HG02973 (cell line): ENCODE data around the gene SLC6A11.

Experiments
- ATAC-seq: cut with Tn5 transposase; IDR thresholded peaks from one replicate; pipeline ENCODE4 v1.9.1; 2021; ENCODE audit warnings: moderate library complexity; ENCODE audit not compliant: unreplicated experiment

SLC6A11 gene

DNA sequence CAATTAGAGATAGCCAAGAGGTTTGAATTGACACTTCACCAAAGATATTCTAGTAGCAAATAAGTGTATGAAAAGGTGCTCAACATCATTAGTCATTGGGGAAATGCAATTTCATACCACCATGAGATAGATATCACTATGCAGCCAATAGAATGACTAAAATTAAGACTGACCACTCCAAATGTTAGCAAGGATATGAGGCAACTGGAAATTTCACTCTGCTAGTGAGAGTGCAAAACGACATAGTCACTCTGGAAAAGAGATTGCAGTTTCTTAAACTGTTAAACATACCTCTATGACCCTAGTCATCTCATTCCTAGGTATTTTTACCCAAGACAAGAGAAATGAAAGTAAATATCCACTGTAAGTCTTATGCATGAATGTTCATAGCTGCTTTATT lies 27.6 kb upstream of the SLC6A11 start:
- no peak for ATAC-seq

DNA sequence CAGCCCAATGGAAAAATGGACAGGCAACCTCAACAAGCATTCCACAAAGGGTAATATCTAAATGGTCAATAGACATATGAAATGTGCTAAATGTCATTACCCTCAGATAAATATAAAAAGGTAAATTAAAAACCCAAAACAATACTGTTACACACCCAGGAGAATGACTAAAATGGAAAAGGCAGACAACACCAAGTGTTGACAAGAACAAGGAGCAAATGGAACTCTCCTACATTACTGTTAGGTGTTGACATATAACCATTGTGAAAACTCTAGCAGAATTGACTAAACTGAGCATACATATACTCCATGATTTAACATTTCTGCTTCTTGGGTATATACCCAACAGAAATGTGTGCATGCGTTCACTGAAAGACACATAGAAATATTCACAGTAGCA lies 25.3 kb upstream of the SLC6A11 start:
- no peak for ATAC-seq

DNA sequence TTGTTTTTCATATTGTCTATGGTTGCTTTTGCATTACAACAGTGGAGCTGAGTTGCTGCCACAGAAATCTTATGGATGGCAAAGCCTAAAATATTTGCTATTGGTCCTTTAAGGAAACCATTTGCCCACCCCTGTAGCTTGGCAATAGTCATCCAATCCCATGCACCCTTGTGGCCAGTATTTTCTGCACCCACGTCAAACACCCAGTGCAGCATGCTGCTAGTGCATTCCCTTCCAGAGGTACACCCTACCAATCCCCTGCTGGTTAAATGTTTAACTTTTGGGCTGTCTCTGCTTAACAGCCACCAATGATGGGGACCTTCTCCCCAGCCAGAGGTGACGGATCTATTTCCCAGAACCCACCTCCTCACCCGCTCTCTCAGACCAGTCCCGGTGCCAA lies 23.8 kb upstream of the SLC6A11 start:
- no peak for ATAC-seq

DNA sequence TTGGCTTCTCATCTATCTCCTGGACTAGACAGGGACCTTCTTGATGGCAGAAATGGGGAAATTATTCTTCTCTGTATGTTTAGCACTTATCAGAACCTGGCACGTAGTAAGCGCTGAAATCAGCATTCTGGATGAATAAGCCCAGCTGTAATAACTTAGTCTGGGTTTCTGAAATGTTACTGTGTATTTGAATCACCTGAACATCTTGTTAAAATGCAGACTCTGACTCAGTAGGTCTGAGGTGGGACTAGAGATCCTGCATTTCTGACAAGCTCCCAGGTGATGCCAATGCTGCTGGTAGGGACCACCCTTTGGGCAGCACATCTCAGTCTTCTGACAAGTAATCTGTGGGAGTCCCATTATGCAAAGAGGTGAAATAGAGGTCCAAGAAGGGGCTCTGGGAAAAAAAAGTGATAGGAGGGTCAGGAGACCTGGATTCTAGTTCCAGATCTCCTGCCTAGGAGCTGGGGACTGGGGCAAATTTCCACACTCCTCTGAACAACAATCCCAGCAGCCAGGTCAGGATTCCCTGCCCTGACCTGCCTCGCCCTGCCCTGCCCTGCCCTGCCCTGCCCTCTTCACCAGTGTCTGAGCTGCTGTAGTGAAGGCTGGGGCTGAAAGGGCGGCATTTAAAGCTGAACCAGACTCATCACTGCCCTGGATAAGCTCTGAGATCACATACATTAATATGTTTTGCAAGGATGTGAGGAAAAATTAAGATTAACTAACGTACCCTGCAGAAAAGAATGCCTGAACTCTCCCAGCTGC lies 17.2 kb upstream of the SLC6A11 start:
- ATAC-seq = no peak

DNA sequence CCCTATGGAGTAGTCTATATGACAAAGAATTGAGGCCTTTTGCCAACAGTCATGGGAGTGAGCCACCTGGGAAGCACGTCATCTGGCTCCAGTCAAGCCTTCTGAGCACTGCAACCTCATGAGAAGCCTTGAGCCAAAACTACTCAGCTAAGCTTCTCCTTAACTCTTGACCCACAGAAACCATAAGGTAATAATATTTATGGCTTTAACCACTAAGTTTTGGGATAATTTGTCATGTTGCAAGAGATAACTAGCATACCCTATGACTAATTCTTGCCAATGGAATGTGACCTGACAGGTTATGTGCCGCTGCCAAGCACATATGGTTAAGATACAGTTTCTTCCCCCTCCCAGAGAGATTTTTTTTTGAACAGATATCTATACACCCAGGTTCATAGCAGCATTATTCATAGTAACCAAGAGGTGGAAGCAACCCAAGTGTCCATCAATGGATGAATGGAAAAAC lies 11.8 kb upstream of the SLC6A11 start:
- ATAC-seq = no peak

DNA sequence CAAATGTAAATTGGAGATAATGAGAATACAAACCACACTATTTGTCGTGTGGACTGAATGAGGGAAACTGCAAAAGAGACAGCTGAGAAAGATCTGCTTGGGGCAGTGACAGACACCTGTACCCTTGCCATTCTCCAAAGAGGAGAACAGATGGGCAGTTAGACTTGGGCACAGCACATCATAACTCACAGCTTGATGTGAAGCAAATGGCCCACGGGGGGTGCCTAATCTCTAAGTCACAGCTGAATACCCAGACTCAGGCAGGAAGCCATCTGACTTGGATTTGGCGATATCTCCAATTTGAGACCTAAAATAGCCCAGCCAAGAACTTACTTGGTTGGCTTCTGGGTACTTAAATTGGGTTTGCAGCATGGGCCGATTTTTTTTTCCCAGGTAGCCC lies 10.0 kb upstream of the SLC6A11 start:
- ATAC-seq = no peak

DNA sequence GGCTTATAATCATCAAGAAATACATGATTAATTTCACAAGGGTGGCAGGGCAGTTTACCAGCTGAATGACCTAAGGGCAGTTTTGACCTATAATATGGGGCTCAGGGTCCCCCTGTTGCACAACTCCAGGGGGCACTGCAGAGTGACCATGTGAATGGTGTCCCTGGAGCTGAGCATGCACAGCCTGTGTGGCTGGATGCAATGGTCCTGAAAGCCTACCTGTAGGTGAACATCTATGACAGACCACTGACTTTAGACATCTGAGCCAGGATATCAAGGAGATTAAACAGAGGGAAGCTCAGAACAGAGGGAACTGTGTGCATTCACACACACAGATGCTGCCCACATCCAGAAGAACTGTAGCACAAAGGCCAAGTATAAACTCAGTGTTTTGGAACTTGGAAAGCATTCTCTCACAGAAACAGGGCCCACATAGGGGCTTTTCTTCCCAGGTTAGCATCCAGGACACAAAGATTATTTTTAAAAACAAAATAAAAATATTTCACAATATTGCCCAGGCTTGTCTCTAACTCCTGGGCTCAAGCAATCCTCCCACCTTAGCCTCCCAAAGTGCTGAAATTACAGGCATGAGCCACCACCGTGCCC lies 7.8 kb upstream of the SLC6A11 start:
- ATAC-seq = no peak

DNA sequence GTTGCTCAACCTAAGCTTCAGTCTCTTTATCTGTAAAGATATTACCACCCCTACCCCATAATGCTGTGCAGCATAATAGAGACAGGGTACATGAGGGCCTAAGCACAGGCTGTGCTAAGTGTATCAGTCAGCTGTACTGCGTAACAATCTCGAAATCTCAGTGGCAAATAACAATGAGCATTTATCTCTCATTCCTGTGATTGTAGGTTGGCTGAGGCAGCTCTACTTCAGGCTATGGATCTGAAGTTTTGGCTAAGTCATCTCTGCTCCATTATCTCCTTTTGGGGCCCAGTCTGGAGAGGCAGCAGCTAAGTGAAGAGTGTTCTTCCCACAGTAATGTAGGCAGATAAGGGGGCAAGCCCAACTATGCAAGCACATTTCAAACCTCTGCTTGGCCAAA lies 7.1 kb upstream of the SLC6A11 start:
- no peak for ATAC-seq

DNA sequence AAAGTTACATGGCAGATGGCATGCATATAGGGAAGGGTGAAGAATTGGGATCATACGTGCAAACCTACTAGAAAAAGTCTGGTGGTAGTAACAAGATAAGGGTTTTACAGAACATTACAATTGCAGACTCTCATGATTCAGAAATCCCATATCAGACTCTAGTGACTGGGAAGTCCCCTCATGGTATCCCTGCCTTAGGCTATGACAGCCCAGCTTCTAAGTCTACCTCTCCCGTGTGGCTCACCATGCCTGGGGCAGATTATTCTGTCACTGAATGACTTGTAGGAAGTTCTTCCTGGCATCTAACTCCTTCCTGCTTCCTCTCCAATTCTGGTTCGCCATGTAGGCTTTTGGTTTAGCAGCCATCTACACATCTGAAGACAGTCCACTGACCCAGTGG lies 5.7 kb upstream of the SLC6A11 start:
- no peak for ATAC-seq

DNA sequence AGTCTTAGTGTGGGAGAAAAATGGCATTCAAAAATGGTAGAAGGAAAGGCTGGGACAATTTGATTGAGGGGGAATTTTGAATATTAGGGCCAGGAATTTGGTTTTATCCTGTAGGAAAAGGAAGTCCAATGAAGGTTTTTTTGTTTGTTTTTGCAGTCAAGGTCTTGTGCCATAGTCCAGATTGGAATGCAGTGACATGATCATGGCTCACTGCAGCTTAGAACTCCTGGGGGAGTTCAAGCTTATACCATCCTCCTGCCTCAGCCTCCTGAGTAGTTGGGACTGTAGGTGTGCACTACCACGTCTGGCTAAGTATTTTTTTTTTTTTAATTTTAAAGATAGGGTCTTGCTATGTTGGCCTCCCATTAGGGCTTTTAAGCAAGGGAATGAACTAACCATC lies 2.6 kb upstream of the SLC6A11 start:
- ATAC-seq = no peak

DNA sequence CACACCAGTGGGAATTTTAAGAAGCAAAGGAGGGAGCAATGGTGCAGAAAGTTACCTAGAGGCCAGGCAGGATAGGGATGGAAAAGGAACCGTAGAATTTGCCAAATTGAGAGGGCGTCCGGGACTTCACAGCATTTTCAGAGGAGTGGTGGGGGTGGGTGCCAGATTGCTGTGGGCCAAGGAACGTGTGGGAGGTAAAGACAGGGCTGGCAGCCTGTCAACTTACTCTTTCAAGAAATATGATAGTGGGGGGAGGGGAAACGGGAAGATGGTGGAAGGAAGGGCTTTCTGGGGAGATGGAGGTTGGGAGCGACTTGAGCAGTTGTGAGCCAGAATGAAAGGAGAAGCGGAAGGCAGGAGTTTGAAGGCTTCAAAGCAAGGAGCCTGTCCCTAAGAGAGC lies 1.4 kb upstream of the SLC6A11 start:
- no peak for ATAC-seq

DNA sequence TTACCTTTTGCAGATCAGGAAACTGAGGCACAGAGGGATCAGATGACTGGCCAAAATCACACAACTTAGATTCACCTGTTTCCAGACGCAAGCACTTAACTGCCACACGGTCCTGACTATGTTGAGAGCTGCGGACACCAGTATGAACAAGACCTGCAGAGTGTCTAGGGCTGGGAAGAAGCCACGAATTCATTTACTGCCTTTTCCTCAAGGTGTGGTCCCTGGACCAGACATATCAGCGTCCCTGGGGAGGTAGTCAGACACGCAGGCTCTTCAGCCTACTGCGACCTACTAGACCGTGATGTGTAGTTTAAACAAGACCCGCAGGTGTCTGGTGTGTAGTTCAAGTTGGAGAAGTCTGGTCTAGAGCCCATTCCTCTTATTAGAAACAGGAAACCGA lies 541 bp upstream of the SLC6A11 start:
- ATAC-seq = no peak

DNA sequence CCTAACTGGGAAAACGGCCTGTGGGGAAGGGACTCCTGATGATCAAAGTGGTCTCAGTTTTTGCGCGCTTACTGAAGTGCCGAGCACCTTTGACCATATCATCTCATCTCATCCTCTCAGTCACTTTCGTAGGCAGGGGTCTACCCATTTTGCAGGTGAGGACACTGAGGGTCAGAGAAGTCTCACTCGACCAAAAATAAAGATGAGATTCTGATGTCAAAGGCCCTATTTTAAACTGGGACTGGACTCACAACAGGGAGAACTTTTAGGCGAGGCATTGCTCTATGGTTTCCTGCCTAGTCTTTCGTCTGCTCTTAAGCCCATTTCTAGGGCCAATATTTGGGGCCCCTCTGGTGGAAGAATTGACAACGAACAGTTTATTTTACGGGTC lies 830 bp downstream of the SLC6A11 start:
- ATAC-seq = no peak

DNA sequence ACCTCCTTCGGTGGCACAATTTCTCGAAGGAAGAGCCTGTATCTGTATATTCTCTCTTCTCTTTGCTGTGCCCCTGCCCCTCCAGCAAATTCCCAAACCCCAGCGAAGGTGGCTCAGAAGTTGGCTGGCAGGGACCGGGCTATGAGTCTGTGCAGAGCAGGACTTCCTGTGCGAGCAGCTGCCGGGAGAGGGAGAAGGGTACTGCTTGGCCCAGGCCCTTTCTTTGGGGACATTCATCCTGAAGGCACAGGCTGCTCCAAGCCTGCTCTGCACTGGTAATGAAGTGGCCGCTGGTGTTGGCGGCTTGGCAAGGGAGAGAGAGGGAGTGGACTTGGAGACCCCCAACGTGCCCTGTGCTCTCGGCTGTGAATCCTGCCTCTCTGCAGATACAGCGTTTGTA lies 1.5 kb downstream of the SLC6A11 start:
- no peak for ATAC-seq

DNA sequence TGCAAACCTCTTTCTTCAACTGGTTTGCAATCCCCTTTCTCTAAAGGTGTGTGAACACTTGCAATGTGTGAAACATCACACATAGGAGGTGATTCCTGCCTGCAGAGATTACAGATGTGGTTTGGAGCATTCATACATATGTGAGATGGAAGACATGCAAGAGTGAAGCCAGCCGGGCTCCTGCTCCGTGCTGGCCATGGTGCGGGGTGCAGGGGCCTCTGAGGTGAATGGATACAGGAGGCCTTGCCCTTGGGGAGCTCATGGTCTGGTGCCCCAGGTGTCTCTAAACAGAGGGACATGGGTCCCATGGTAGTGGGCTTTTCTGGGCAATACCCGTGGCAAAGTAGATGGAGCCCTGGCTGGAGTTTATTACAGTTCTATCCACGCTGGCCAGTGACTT lies 6.0 kb downstream of the SLC6A11 start:
- ATAC-seq = no peak

DNA sequence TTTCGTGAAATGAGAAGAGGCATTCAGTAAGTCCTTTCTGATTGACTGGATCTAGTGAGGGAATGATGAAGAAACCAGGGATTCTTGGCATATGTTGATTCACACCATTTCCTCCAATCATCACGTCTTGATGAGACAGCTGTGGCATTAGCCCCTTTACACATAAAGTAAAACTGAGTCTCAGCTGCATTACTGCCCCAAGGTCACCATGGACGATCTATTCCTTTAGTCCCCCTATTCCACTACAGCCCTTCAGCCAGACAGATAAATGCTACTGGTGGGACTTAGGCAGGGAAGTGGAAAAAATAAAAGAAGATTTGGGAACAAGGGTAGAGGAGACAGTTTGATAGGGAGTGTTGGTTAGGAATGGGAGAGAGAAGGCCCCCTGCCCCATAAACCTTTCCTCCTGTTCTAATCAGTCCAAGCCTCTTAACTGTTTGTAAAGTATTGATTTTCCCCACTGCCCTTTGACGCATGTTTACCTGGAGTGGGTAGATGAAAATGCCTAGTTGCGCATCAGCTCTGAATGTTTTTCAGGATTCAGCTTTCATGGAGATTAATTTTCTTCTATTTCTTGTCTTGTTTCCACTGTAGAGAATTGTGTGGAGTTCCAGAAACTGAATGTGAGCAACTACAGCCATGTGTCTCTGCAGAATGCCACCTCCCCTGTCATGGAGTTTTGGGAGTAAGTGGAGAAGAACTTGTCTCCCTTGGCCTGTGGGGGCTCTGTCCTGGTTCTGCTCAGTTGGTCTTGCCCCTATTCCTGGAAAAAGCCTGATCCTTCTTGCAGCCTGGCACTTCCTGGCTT lies 6.9 kb downstream of the SLC6A11 start:
- ATAC-seq = no peak

DNA sequence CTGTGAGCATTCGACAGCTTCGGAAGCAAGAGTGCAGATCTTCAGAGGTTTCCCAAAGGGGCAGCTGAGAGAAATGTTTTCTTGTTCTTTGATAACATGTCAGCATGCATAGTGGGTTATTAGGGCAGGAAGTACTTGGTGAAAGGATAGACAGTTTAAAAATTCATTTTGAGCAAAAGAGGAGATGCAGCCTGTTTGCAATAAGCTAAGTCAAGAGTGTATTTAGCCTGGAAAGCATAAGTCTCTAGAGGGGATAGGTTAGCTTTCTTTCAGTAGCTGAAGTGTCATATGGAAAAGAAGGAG lies 7.4 kb downstream of the SLC6A11 start:
- no peak for ATAC-seq

DNA sequence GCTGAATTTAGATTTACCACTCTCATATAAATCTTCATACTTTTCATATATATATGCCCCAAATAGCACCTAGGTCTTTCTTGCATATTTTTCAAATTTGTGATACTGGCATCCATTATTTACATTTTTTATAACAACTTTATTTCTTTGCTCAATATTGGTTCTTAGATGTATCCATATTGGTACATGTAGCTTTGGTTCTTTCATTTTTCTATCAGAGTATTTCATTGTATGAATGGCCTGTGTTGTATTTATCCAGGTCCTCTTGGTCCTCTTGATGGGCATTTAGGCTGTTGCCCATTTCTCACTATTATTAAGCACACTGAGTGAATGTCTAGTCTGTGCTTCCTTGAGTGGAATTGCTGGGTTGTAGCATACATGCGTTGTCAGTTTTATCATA lies 8.4 kb downstream of the SLC6A11 start:
- no peak for ATAC-seq

DNA sequence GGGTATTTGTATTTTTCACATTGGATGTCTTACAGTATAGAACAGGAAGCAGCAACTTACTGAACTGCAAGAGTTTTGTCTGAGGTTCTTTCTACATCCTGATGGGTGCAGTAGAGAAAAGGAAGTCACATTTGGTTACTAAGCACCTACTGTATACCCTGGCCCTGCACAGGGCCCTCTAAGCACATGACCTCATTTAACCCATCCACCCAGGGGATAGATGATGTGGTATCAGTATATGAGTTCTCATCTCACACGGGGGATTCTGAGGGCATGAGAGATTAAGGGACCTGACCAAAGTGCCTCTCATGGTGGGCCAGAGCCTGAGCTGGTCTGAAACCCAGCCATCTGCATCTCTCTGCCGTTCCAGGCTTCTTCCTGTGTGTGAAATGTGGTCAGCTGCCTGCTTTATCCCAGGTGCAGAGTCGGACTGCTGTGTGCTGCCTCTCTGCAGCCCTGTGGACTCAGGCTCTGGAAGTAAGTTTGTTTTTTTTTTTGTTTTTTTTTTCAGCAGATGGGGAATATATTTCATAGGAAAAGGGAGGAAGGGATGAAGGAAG lies 17.9 kb downstream of the SLC6A11 start:
- ATAC-seq = no peak

DNA sequence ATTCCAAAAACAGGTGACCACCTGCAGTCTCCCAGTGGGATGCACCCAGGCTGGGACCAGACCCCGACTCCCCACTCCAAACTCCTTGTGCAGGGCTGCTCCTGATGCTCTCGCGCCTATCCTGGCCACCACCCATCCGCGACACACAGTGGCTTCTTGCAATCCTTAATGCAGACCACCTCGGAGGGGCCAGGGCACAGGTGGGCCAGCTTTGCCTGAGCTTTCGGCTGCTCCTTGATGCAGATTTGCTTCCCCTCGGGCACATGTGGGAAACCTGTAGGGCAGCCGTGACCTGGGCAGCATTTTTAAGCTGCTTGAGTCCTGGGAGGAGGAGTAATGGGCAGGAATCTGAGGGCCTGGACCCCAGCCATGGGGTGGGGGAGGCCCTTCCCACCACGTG lies 18.9 kb downstream of the SLC6A11 start:
- ATAC-seq = no peak

DNA sequence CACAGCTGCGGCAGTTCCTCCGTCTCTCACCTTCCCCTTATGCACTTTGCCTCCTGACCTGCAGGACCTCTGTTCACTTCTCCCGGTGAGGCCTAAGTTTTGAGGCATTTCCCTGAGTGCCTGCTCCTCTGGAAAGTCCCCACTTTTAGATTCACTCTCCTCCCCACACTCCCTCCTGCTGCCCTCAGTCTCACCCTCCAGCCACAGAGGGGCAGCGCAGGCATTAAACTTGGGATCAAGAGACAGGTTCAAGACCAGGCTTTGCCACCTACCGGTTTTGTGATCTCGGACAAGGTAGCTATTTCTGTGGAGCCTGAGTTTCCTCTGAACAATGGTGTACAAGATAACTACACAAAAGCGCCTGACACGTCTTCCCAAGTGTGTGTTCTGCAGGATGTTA lies 19.4 kb downstream of the SLC6A11 start:
- ATAC-seq = no peak

DNA sequence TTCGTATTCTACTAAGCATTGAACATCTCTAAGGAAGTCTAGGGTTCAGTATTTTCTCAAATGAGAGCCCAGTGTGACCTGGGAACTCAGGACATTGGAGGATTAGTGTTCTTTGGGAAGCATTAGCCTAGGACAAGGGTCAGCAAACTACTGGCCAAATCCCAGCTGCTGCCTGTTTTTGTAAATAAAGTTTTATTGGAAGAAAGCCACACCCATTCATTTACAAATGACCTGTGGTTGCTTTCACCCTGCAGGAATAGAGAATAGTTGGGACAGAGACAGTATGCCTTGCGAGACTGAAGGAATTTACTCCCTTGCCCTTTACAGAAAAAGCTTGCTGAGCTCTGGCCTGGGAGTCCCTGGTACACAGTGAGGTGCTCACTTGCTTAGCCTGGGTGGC lies 20.6 kb downstream of the SLC6A11 start:
- no peak for ATAC-seq
